ENCODE data around the gene MRGPRG.

Gene MRGPRG

DNA sequence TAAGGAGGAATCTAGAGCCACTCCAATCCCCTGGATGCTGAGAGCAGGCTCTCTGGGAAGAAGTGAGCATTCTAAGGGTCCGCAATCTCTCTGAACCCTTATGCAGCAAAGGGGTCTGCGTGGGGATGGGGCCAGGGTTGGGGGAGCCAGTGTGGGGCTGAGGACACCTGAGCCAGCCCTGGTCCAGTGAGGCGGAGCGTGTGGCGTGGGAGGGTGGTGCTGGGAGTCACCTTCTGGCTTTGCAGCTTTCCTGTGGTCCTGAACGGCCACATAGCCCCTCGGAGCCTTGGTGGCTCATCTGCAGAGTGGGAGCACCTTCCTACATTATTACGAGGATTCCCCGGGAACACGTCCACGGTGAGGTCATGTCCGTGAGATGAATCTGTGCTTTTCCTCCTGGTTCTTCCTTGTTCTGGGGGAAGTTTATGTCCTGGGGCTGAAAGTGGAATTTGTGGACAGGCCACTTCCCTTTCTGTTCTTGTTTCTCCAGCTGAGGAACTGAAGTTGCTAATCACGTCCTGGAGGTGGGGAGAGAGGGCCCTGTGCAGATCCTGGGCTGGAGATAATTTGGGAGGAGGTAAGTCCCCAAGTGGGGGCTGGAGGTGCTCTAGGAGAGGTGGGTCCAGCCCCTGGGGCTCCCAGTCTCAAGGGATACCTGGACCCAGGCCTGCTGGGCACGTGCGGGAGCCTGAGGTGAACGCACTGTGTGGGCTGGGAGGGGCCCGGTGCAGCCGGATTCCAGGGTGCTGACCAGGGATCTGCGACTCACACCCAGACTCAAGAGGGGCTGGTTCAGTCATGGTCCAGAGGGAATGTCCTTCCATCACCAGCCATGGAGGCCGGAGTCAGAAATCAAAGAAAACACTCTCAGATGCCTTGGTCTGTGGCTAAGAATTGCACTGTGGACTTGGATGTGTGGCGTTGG is 7.5 kb upstream of the MRGPRG start:
- DNase-seq (ENCODE audit: low read depth) = no peak

GRCh38 chr11:3225159-3225758 is 6.6 kb upstream of the MRGPRG start:
- DNase-seq (ENCODE audit: low read depth) = no peak

DNA sequence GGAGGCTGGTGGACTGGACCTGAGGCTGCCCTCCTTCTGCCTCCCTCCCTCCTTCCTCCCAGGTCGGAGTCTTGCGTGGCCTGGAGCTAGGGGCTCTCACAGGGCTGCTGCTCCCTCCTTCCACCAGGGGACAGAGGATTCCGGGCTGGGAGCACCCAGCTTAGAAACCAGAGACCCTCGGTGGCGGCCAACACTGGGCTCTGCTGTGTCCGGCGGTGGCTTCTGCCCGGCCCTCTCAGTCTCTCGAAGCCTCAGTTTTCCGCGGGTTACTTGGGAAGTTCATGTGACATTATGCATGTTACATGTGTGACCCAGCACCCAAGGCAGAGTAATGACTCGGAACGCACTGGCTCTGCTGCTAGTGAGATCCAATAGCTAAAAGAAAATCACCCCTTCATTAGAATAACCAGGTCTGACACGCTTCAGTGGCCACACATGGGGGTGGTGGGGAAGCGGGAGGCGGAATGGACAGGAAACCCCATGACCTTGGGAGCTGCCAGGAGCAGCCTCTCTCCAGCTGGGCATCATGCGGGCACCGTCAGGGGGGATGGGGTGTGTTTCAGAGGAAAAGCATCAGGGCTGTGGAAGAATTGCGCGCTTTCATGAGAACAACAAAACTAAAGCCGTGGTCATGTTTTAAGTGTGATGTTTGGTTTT is 5.9 kb upstream of the MRGPRG start:
- no peak for DNase-seq (ENCODE audit: low read depth)

GRCh38 chr11:3223932-3224381 is 5.3 kb upstream of the MRGPRG start:
- no peak for DNase-seq (ENCODE audit: low read depth)

- no peak for DNase-seq (ENCODE audit: low read depth)
Observed at GRCh38 chr11:3222941-3223915, 4.6 kb upstream of the MRGPRG start.

DNA sequence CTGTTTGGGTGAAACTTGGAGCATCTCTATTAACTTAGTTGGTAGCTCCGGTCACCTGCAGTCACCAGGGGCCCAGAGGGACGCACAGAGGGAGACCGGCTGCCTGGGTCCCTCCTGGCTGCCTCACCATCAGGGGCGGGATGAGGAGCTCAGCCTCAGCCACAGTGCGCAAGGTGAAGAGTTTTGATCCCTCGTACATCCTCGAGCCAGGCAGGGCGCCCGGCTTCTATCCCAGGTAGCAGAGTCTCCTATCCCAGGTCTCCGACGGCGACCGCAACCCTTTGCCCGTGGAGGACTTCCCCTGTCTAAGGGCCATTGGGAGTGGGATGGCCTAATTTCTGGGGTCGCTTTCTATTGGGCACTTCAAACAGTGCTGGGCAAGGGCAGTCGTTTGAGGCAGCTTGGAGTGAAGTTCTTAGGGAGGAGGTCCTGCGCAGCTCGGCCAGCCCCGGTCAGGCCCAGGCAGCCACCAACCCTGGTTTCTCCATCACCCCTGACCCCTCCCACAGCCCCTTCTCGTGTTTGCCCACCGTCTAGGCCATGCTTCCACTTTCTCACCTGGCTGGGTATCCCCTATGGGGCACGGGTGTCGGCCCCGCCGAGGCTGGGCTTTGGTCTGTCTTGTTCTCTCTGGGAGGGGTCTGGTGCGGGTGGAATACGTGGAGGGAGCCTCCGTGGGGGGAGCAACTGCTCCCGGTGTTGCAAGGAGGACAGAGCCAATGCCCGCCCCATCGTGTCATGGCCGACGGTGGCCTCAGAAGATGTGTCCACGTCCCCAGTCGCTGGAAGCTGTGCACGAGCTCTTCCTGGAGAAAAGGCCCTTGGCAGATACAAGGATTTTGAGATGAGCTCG is 3.6 kb upstream of the MRGPRG start:
- no peak for DNase-seq (ENCODE audit: low read depth)

DNA sequence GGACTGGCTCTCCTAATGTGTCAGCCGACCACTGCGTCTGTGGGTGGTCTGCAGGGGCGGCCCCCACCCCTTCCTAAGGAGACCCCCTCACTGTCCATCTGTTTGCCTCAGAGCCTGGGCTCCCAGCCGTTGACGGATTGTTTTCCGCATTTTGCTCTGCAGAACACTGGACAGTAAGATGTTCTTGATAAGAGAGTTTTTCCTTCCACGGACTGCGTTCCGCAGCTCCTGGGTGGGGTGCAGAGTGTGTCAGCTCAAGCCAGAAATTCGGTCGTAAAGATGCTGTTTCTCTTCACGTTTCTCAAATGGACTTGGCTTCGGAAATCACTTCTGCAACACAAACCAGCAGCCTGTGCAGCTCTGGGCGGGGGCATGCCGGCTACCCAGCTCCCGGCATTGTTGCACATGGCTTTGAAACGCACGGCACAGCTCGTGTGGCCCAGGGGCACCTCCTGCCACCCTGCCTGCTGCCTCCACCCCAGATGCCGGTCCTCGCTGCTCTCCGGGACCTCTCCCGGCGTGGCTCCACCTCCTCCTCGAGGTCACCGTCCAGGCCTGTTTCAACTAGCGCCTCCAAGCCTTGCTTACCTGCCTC is 2.9 kb upstream of the MRGPRG start:
- DNase-seq (ENCODE audit: low read depth) = no peak

DNA sequence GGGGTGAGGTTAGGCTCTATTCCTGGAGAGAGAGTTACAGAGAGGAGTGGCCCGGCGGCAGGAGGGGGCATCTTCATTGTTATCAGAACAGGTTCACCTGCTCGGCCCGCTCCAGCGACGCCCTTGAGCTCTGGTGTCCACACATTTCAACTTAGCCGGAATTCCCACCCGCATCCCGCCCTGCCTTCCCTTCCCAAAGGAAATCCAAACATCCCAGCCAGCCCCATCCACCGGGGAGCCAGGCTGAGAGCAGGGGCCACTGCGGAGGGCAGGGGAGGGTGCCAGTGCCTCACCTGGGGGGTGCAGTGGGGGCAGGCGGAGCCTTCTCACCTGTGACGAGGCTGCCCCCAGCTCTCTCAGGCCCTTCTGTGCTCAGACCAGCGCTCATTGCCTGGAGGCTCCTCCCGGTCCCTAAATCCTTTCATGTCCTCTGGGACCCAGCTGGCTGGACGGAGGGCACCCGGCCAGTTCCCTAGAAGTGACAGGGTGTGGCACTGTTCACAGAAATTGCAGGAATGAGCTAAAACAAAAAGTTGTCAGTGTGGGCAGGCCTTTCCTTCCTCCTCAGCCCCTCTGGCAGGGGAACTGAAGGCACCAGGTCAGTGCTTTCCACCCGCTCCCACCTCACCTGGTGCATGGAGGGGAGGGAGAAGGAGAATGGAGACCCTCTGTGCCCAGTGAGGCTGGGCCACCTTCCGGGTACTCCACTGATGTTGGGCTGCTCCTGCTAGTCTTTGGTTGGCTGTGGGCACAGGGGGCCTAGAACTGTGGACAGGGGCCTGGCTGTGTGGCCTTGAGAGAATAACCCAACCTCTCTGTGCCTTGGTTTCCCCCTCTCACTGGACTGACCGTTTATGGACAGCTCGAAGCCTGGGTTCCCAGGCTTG is 2.2 kb upstream of the MRGPRG start:
- DNase-seq (ENCODE audit: low read depth) = no peak

DNA sequence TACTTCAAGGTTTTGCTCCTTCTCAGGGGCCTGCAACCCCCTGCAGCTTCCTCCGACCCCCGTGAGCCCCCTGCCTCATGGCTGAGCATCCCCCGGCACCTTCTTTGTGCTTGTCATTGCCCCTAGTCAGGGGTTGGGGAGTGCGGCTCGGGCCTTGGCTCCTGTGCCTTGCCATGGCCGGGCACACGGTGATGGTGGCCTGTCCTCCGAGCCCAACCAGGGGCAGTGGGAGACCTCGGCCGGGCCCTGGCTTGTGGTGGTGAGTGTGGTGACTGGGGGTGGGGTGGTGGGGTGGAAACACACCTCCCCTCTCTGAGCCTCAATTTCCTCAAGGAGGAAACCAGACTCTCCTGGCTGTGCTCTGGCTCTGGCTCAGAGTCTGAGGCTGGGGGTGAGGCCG is 1.5 kb upstream of the MRGPRG start:
- no peak for DNase-seq (ENCODE audit: low read depth)

- no peak for DNase-seq (ENCODE audit: low read depth)
Observed at GRCh38 chr11:3219281-3219892, 774 bp upstream of the MRGPRG start.

DNA sequence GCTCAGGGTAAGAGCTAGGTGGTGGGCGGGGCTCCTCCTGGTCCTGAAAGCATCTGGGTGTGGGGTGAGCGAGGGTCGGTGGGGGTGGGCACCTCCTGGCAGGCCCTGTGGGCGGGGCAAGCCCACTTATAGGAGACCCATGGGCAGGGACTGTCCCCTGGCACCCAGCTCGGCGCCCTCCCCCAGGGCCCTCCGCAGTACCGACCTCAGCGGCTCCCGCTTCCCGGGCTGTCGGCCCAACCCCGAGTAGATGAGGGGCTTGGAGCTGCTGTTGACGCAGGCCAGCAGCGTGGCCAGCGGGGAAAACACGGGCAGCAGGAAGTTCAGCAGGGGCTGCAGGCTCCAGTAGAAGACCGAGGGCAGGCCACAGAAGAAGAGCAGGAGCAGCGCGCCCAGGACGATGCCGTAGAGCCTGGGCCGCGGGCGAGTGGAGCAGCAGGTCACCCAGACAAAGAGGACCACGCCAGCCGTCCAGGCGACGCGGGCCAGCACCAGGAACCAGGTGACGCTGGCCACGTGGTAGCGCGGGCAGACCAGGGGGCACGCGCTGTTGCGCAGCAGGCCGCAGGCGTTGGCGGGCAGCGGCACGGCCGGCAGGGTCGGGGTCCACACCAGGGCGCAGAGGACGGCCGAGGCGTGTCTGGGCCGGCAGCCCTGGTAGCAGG is 663 bp downstream of the MRGPRG start:
- DNase-seq (ENCODE audit: low read depth) = no peak

DNA sequence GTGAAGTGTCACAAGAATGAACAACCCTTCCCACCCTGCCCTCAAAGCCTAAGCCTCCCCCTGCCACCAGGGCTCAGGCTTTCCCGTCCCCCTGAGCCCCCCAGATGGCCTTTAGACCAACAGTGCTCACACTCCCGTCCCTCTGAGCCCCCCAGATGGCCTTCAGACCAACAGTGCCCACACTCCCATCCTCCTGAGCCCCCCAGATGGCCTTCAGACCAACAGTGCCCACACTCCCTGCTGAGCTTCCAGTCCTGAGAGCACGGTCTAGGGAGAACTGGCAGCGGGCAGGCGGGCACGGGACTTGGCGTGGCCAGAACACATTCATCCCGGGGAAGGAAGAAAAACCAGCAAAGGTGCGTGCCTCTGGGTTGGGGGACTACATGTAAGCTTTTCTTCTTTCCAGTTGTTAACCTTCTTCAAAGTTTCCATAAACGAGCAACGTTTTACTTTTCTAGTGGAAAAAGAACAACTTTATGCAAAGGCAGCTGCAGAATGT is 2.5 kb downstream of the MRGPRG start:
- DNase-seq (ENCODE audit: low read depth) = no peak

DNA sequence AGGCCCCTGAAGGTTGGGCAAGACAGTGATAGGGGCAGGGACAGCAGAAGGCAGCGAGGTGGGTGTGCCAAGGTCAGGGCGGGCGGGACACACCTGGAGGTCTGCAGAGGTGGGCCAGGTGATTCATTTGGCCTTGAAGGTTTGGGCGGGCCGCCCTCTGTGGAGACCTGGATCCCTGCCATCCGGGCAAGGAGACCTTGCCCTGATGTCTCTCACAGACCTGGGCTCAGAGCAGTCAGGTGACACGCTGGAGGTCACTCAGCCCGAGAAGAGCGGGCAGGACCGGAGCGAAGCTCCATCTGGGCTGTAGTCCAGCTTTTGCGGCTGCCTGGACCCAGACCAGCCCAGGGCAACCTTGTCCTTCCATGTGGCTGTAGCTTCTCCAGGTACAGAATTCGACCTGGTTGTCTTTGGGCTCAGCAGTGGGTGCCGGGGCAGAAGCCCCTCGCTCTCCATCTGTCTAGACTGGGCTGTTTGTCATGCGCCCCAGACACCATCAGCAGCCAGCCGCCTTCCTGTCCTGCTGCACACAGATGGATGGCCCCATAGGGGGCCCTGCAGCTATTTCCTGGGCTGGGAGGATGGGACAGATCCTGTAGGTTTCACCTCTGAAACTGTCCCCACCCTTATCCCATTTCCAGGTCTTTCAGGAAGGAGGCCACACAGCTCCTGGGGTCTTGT is 3.1 kb downstream of the MRGPRG start:
- no peak for DNase-seq (ENCODE audit: low read depth)

DNA sequence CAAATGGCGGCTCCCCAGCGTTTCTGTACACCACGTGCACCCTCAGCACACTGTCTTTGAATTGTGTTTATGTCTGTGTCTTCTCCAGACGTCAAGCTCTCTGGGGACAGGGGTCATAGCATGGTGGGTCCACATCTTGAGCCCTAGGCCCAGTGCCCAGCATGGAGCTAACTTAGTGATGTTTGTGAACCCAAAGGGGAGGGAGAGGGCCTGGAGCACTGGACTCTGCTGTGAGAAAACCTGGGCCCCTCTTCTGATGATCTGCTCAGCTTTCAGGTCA is 4.3 kb downstream of the MRGPRG start:
- DNase-seq (ENCODE audit: low read depth) = no peak

- DNase-seq (ENCODE audit: low read depth) = no peak
Observed at GRCh38 chr11:3213659-3214419, 4.8 kb downstream of the MRGPRG start.

DNA sequence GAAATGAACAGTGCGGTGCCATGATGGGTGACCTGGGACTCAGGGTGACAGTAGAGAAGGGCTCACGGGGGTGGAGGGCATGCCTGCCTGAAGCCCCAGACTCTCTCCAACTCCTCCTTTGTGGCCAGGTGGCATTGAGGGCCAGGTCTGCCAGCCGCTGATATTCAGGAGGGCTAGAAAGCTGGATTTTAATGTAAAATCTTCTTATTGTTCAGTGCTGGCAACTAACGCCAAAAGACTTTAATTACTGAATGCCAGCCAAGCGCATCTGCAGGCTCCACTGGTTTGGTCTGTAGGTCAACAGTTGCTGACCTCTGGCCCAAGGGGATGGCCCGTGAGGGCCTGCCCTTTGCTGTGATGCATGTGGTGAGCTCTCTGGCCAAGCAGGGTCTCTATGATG is 10.3 kb downstream of the MRGPRG start:
- DNase-seq (ENCODE audit: low read depth) = no peak

DNA sequence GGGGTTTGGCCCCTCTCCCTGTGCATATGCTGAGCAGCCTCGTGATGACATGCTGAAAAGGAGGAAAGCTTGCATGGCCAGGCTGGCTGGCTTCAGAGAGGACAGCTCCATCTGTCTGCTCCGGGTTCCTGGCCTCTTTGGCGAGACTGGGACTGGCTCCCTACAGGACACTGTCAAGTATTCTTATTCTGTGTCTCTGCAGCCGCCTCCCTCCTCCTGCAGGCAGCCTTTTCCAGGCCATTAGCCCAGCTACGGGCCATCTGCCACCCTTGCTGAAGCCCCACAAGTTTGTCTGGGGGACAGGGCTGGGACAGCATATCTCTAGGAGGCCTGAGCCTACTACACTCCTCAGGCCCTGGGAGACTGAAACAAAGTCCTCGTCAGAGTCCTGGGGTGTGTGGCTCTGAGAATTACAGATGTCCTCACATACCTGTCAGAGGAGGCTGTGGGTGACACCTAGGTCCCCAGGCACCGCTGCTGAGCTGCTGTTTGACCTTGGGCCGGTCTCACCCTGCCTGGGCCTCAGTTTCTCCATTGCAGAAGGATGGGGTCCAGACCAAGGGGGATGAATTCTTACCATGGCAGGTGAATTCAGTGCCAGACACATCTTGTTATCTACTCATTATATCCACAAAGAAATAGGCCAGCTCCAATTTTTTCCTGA is 11.0 kb downstream of the MRGPRG start:
- DNase-seq (ENCODE audit: low read depth) = no peak
